Pancreas (tissue), 10 donors: ENCODE measurements around the gene DDIAS. TPM values are rescaled to one million over a fixed set of nuclear protein-coding genes. Genes with fewer than 3 reads are reported as not detected.

Experiments used
- ATAC-seq, 4 donors: fragments of 200-7000 bp; cut with Tn5 transposase; one replicate each; pipeline versions ENCODE4 v1.8.0 to v1.9.1; 2020; ENCODE audit warnings: mild to moderate bottlenecking in 4 of 4, moderate library complexity in 4 of 4
- DNase-seq, 6 donors: peaks; one replicate each; pipeline ENCODE4 v3.0.0-alpha.2; 2020
- FAIRE-seq: peaks from 2 replicates; lab custom pipeline; 2012; peaks lifted over from hg19 to GRCh38; lab: Jason Lieb, UNC
- H3K27ac ChIP-seq, 4 donors: fragments of 200-600 bp; sonication (generic); 1 replicate in 3 of 4; 2 replicates in 1 of 4; pipeline versions ENCODE4 v1.5.0 to v1.8.0; 2020
- H3K27me3 ChIP-seq, 4 donors: fragments of 200-600 bp; one replicate each; pipeline ENCODE4 v1.8.0; 2021
- H3K36me3 ChIP-seq, 3 donors: fragments of 200-600 bp; sonication (generic) in 1 of 3; one replicate each; pipeline versions ENCODE4 v1.5.0 to v1.8.0; 2020 to 2021
- H3K4me1 ChIP-seq, 3 donors: fragments of 200-600 bp; one replicate each; pipeline ENCODE4 v1.8.0; 2021
- H3K4me3 ChIP-seq, 4 donors: fragments of 200-600 bp; sonication (generic) in 2 of 4; one replicate each; pipeline versions ENCODE4 v1.5.0 to v1.8.0; 2020 to 2021
- H3K9me3 ChIP-seq, 4 donors: fragments of 200-600 bp; one replicate each; pipeline ENCODE4 v1.8.0; 2021
- WGBS, 2 donors: extraction: QIAGEN DNeasy Blood & Tissue Kit; methylation state at CpG; one replicate each; pipeline ENCODE4 v1.1.7; 2013; 5-methylcytosine and 5-hydroxymethylcytosine counted together
- intact Hi-C, 3 donors: fragments of 100-400 bp; cut with DNase I; formaldehyde crosslinking; loops; one replicate each; pipeline versions ENCODE4 v1.11.1 to v1.14.2; 2022
- polyA plus RNA-seq, 2 donors: library from polyadenylated mRNA; stranded (reverse); fragments of 200-250 nt; gene quantifications; one replicate each; pipeline ENCODE4 v1.2.3, GENCODE V29; 2013
- total RNA-seq, 6 donors: library from RNA; stranded (reverse); fragmentation: NEBNext Ultra II Directional in 4 of 6; extraction: Animal tissue kit (Norgen Biotek cat#: 25700) in 4 of 6; gene quantifications; one replicate each; pipeline versions ENCODE4 v1.2.1 to v1.2.4, GENCODE V29; 2021 to 2023
- TF ChIP-seq, protein P1 (sequence below), 4 donors: fragments of 200-600 bp; sonication (generic) in 3 of 4; IDR thresholded peaks; one replicate each; pipeline versions ENCODE4 v1.5.0 to v1.8.0; 2021; ENCODE audit warnings: antibody characterized with exemption in 4 of 4
- donor health status: healthy with polysubstance abuse.
- donor health status: DM: no; HTN: no; CAD: no; lungs with moderate emphysema.
- donor health status: DM: no; HTN: no; CAD: no.
- donor health status: control.
- donor health status: control.
- donor health status: Bipolar disorder and iron deficiency.
- donor health status: DM: yes; HTN: yes; CAD: no.
- donor health status: DM: no; HTN: no; CAD: no.
- donor health status: DM: no; HTN: no; CAD: no.
- donor health status: DM: yes; HTN: yes; CAD: no.

DDIAS gene
- total and polyA plus RNA-seq, 8 donors, result 0.11 to 0.89 (median 0.38) TPM; not detected in 1

DNA sequence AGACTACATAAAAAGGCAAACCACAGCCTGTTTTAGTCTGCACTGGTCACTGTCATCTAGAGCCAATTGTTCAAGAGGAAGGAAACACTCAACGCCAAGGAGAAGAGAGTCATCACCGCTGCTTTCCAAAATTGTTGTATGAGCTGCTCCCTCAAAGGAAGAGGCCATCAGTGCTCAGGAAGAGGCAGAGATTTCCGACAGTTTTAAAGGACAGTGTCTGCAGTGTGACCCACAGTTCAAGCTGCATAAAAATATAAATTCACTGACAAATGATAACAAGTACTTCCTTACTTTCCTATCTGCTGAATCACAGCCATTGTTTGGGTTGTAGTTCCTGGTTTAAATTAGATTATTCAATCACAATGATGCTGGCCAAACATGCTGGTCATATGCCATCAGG, 17.7 kb upstream of the DDIAS start:
- TF ChIP-seq, protein P1, sequence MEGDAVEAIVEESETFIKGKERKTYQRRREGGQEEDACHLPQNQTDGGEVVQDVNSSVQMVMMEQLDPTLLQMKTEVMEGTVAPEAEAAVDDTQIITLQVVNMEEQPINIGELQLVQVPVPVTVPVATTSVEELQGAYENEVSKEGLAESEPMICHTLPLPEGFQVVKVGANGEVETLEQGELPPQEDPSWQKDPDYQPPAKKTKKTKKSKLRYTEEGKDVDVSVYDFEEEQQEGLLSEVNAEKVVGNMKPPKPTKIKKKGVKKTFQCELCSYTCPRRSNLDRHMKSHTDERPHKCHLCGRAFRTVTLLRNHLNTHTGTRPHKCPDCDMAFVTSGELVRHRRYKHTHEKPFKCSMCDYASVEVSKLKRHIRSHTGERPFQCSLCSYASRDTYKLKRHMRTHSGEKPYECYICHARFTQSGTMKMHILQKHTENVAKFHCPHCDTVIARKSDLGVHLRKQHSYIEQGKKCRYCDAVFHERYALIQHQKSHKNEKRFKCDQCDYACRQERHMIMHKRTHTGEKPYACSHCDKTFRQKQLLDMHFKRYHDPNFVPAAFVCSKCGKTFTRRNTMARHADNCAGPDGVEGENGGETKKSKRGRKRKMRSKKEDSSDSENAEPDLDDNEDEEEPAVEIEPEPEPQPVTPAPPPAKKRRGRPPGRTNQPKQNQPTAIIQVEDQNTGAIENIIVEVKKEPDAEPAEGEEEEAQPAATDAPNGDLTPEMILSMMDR (IDR thresholded peaks at IDR 0.05), result no peak
- Histone ChIP-seq H3K4me1 (peaks cover 0 to 3% (median 0%) of the 10 kb centered on the region in 3 donors), H3K4me3 (no peak overlapping the region), H3K27me3 (no peaks in the 10 kb centered on the region), H3K9me3 (no peaks in the 10 kb centered on the region), H3K27ac (no peak overlapping the region), H3K36me3 (no peaks in the 10 kb centered on the region)
- intact Hi-C loops, result no loop called here
- peak in 3 of 4 donors; percentile 39 to 62 (median 43) for ATAC-seq
- WGBS, 2 donors, result 75% methylated on average over 3 of the region's 3 CpGs
- no peak for FAIRE-seq
- DNase-seq, result no peak

DNA sequence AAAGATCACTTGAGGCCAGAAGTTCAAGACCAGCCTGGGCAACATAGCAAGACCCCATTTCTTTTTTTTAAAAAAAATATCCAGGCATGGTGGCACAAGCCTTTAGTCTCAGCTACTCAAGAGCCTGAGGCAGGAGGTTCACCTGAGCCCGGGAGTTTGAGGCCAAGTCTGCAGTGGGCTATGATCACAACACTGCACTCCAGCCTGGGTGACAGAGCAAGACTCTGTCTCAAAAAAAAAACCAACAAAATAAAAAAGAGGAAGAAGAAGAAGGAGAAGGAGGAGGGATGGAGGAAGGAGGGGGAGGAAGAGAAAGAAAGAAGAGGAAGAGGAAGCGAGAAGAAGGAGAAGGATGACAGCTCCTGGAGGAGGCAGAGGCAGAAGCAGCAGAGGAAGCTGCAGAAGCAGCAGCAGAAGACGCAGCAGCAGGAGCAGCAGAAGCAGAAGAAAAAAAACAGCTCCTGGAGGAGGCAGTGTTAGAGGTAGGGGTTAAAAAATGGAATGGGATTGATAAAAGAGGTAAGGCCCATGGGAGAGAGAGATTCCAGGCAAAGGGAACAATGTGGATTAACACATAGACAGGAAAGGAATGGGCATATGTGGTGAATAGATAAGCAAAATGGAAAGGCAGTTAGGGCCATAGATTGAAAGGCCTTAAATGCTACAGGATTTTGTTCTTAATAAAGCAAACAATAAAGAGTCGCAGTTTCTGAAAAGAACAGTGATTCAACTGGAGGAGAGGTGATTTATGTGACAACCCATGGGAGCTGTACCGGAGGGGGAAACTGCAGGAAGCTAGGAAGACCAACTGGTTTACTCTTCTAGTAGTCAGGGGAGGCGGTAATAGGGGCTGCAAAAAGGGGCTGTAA, 12.2 kb upstream of the DDIAS start:
- Histone ChIP-seq H3K4me1 (peaks cover 0 to 3% (median 0%) of the 10 kb centered on the region in 3 donors), H3K27me3 (no peaks in the 10 kb centered on the region), H3K27ac (no peak overlapping the region), H3K9me3 (no peaks in the 10 kb centered on the region), H3K4me3 (no peak overlapping the region), H3K36me3 (no peaks in the 10 kb centered on the region)
- intact Hi-C loops, result no loop called here
- ATAC-seq, result peak in 2 of 4 donors; percentile 16 to 65
- DNase-seq, result no peak
- WGBS, 2 donors, result 72 to 80% methylated on average over 6 of the region's 6 CpGs
- no peak for FAIRE-seq
- TF ChIP-seq, protein P1 (IDR thresholded peaks at IDR 0.05), result no peak

DNA sequence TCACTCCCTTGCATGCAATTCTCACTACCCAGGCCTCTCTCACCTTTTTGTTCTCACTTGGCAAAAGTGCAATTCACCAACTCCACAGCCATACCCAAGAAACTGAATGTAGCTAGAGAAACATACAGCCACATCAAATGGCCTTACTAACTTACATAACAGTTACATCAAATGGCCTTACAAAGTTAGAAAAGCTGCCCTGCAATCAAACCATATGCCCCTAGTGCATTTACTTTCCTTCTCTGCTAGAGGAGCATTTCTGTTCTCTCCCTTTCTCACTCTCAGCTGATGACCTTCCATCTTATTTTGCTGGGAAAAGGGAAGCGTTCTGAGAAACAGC, 11.6 kb upstream of the DDIAS start:
- Histone ChIP-seq H3K36me3 (no peaks in the 10 kb centered on the region), H3K27ac (no peak overlapping the region), H3K9me3 (no peaks in the 10 kb centered on the region), H3K4me1 (peaks cover 0 to 3% (median 0%) of the 10 kb centered on the region in 3 donors), H3K27me3 (no peaks in the 10 kb centered on the region), H3K4me3 (no peak overlapping the region)
- intact Hi-C loops, result no loop called here
- ATAC-seq (no peak), FAIRE-seq (no peak), DNase-seq (no peak)
- 94 to 100% methylated on average over 1 of the region's 1 CpG for WGBS, 2 donors
- TF ChIP-seq, protein P1 (IDR thresholded peaks at IDR 0.05), result no peak

DNA sequence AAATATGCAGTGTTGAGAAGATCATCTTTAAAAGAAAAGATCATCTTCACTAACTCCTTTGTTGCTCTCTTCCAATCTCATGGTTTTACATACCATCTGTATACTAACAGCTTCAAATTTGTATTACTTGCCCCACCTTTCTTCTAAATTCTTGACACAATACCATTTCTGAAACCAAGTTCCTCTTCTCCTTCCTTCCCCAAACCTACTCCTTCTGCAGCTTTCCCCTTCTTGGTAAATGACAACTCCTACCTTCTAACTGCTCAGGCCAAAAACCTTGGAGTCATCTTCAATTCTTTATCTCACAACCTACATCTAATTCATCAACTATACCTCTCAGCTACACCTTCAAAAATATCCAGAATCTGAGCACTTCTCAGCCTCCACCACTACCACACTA, 10.6 kb upstream of the DDIAS start:
- no peak for ATAC-seq
- intact Hi-C loops, result no loop called here

More for the DNA sequence above, 10.6 kb upstream of the DDIAS start:
- DNase-seq, result no peak
- no peak for FAIRE-seq
- no peaks in the 10 kb centered on the region for H3K36me3 ChIP-seq
- H3K4me1 ChIP-seq, result no peaks in the 10 kb centered on the region
- H3K9me3 ChIP-seq, result no peaks in the 10 kb centered on the region
- TF ChIP-seq, protein P1 (IDR thresholded peaks at IDR 0.05), result no peak
- no peak overlapping the region for H3K4me3 ChIP-seq
- H3K27me3 ChIP-seq, result no peaks in the 10 kb centered on the region
- H3K27ac ChIP-seq, result no peak overlapping the region
